ENCODE results near the gene C9orf43. TPM values are rescaled to one million over a fixed set of nuclear protein-coding genes. Genes with fewer than 3 reads are reported as not detected.
"Not testable (repeated sequence)": the region's sequence is repeated elsewhere in the genome, so short reads cannot be mapped to it uniquely, and the experiment has no call there.

The C9orf43 gene
- total RNA-seq, 1 experiment from 2014 or later = 1.3 TPM

- in situ Hi-C loops (cut with HindIII; ENCODE audit: low sequenced_read_pairs); DNase-seq (ENCODE audit: low spot score): not testable (repeated sequence)
These were observed 4.2 kb upstream of the C9orf43 start for GRCh38 chr9:113406353-113406752.

- peak; percentile 74 for DNase-seq (ENCODE audit: low spot score)
- in situ Hi-C loops (cut with HindIII; ENCODE audit: low sequenced_read_pairs) = not testable (repeated sequence)
These were observed 3.6 kb upstream of the C9orf43 start for GRCh38 chr9:113406873-113407511.

DNA sequence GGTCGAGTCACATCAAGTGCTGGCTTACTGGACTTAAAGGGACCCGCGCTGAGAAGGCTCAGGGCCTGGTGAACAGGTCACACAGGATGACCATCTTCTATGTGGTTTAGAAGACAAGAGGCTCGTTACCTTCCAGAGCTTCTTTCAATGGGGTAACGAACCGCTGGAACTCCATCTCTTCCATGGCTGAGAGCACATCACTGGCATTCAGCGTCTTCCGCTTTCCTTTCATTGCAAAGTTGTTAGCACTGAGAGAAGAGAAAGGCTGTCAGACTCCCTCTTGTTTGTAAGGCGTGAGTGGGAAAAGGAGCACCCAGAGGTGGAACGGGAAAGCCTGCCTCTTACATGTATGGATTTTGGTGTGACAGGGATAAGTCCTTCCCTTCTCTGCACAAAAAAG lies 1.1 kb upstream of the C9orf43 start:
- in situ Hi-C loops (cut with HindIII; ENCODE audit: low sequenced_read_pairs) = no loop called here
- DNase-seq (ENCODE audit: low spot score) = no peak

DNA sequence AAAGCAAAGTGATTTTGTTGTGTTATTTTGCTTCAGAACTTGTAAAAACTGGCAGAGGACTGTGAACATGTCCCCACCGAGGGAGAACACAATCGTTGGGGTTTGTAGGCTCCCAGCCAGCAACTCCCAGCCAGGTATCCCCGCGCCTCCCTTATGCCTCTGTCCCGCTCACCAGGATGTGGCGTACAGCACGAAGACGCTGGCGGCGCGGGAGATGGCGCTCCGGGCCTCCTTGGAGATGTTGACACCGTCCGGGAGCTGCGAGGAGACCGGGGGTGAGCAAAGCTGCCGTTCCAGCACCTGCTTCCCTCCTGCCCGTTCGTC lies 702 bp upstream of the C9orf43 start:
- in situ Hi-C loops (cut with HindIII; ENCODE audit: low sequenced_read_pairs) = no loop called here
- DNase-seq (ENCODE audit: low spot score) = no peak

- in situ Hi-C loops (cut with HindIII; ENCODE audit: low sequenced_read_pairs) = no loop called here
- no peak for DNase-seq (ENCODE audit: low spot score)
These were observed 5.7 kb downstream of the C9orf43 start for GRCh38 chr9:113416149-113416721.

- no peak for DNase-seq (ENCODE audit: low spot score)
- in situ Hi-C loops (cut with HindIII; ENCODE audit: low sequenced_read_pairs) = no loop called here
These were observed 6.8 kb downstream of the C9orf43 start for GRCh38 chr9:113417370-113417769.

- in situ Hi-C loops (cut with HindIII; ENCODE audit: low sequenced_read_pairs) = no loop called here
- DNase-seq (ENCODE audit: low spot score) = no peak
These were observed 11.2 kb downstream of the C9orf43 start for GRCh38 chr9:113421726-113422125.

DNA sequence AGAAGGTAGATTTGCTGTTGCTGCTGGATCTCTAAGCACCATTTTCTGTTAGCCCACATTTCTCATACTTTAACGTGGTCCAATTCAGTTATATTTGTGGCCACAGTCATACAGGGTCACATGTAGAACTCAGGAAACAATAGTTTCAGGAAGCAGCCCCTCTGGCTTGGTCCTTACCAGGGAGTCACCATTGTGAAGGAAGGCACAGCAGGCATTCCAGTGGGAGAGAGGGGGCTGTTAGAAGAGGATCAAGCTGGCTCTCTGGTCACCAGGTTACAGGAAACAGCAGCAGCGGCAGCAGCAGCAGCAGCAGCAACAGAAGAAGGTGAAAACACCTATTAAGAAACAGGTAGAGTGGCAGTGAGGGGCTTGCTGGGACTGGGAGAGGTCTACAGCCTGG lies 14.5 kb downstream of the C9orf43 start:
- in situ Hi-C loops (cut with HindIII; ENCODE audit: low sequenced_read_pairs) = loop anchor here (5.0 kb wide), 1 partner anchor 73 kb away; no protein-coding TSS in a partner anchor
- no peak for DNase-seq (ENCODE audit: low spot score)

- in situ Hi-C loops (cut with HindIII; ENCODE audit: low sequenced_read_pairs) = loop anchor here (5.0 kb wide), 1 partner anchor 74 kb away; no protein-coding TSS in a partner anchor
- DNase-seq (ENCODE audit: low spot score) = no peak
These were observed 16.2 kb downstream of the C9orf43 start for GRCh38 chr9:113426701-113427100.

DNA sequence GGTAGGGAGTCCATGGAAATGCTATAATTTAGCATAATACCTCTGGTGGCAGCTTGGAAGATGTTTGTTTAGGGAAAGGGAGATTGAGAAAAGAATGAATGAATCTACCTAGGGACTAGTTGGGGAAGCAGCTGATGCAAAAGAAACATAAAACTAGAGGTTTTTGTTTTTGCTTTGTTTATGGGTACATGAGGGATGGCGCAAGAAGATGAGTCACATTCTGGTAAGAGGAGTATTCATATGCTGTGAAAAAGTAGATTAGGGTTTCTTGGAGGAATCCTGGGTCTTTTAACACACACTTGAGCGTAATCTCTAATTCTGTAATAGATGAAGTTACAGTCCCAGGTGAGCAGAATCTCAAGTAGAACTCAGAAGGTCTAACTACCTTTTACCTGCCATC lies 17.1 kb downstream of the C9orf43 start:
- no peak for DNase-seq (ENCODE audit: low spot score)
- in situ Hi-C loops (cut with HindIII; ENCODE audit: low sequenced_read_pairs) = loop anchor here (5.0 kb wide), 1 partner anchor 75 kb away; no protein-coding TSS in a partner anchor

DNA sequence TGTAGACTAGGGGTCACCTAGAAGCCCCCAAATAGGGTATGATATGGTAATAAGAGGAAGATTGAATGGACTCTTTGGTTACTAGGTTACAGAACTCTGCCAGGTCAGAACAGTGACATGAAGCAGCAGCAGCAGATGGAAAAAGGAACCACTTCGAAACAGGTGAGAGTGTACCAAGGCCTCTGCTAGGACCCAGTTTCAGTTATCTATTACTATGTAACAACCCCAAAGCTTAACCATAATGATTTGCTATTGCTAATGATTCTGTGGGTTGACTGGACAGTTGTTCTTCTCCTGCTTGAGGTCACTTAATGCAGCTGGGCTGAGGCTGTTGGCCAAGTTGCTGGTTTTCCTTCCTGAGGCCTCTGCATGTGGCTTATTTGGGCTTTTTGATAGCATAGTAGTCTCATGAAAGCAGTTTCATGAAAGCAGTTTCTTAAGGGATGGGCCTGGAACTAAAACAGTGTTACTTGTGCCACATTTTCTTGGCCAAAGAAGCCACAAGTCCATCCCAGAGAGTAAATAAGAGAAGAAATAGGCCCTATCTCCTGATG lies 17.6 kb downstream of the C9orf43 start:
- DNase-seq (ENCODE audit: low spot score) = no peak
- in situ Hi-C loops (cut with HindIII; ENCODE audit: low sequenced_read_pairs) = loop anchor here (5.0 kb wide), 1 partner anchor 76 kb away; no protein-coding TSS in a partner anchor

- DNase-seq (ENCODE audit: low spot score) = no peak
- in situ Hi-C loops (cut with HindIII; ENCODE audit: low sequenced_read_pairs) = no loop called here
These were observed 20.6 kb downstream of the C9orf43 start for GRCh38 chr9:113431191-113431590.

DNA sequence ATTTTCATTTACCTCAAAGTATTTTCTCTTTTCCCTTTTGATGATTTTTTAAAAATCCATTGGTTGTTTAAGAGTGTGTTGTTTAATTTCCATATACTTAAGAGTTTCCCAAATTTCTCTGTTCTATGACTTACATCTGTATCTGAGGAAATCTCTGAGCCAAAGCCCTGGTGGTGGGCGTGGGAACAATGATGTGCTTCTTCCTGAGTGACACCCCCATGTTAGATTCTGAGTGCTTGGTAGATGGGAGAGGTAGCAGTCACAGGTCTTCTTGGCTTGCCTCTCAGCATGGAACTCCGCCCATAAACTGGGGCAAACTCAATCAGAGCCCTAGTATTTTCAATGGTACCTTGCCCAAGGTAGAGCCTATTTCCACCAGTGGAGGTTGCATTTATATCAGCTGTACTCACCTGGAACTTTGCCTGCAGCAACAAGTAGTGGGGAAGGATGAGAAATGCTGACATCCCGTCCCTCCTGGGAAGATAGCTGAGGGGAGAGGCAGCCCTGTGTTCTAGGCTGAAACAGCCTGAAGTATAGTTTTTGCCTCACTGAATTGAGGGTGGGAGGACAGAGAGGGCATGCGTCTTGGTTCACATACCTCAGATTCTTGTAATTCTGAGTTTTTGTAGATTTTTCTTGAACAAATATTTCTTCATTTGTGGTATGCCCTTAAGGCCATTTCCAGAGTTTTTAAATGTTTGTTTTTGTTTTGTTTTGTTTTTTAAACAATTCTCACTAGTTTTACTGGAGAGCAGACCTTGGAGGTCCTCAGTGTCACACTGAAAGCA lies 26.4 kb downstream of the C9orf43 start:
- DNase-seq (ENCODE audit: low spot score) = no peak
- in situ Hi-C loops (cut with HindIII; ENCODE audit: low sequenced_read_pairs) = no loop called here

- DNase-seq (ENCODE audit: low spot score); in situ Hi-C loops (cut with HindIII; ENCODE audit: low sequenced_read_pairs): not testable (repeated sequence)
These were observed 27.2 kb downstream of the C9orf43 start for GRCh38 chr9:113437716-113438115.

DNA sequence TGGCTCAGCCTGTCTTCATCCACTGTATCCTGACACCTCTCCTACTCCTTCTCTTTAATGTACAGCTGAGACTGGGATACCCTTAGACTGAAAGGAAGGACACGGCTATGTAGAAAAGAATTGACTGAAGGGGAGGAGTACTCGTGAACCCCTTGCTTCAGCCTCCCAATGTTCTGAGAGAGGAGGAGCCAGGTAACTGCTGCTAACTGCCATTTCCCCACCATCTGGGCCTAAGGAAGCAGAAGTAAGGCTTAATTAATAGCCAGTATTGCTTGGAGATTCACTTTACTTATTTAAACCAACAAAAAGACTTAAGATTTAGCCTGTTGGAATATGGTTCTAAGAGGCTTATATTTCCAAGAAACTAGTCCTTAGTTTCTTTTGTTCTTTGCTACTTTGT lies 34.2 kb downstream of the C9orf43 start:
- in situ Hi-C loops (cut with HindIII; ENCODE audit: low sequenced_read_pairs) = no loop called here
- no peak for DNase-seq (ENCODE audit: low spot score)

DNA sequence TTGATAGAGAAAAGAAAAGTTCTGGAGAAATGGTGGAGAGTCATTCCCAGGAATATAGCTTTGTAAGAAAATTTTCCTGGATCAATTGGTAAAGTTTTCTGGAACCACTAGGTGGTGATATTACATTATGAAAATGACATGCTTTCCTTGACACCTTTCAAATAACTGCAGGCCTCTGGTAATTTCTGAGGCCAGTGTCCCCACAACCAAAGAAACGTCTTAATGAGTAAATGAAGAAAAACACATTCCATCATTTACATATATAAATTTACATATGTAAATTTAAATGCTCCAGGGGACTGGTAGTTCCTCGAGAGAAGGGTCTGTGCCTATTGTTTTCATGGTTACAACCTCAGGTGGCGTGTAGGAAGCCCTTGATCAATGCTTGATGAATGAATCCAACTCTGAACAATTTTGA lies 35.8 kb downstream of the C9orf43 start:
- DNase-seq (ENCODE audit: low spot score) = peak; percentile 76
- in situ Hi-C loops (cut with HindIII; ENCODE audit: low sequenced_read_pairs) = no loop called here

DNA sequence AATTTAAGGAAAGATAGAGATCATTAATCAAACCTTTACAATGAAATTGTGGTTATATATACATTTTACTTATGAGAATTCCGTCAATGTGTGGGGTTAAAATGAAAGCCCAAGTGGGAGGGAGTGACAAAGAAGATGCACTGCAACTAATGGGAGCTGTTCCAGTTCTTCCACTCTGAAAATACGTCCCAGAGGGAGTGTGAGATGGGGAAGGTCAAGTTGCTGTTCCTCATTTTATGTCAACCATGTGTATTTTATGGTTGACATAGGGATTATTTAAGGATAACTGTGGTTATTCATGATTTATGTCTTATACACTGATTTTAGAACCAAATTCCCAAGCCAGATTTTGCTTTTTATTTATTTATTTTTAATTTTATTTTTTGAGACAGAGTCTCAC lies 38.8 kb downstream of the C9orf43 start:
- in situ Hi-C loops (cut with HindIII; ENCODE audit: low sequenced_read_pairs) = no loop called here
- no peak for DNase-seq (ENCODE audit: low spot score)

DNA sequence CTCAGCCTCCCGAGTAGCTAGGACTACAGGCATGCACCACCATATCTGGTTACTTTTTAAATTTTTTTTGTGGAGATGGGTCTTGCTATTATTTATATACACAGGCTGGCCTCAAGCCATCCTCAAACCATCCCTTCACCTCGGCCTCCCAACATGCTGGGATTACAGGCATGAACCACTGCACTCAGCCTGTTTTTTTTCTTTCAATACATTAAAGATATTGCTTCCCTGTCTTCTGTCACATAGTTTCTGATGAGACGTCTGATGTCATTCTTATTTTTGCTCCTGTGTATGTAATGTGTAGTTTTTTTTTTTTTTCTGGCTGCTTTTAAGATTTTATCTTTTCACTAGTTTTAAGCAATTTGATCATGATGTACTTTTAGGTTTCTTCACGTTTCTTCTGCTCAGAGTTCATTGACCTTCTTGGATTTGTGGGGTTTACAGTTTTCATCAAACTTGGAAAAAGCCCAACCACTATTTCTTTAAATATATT lies 41.6 kb downstream of the C9orf43 start:
- in situ Hi-C loops (cut with HindIII; ENCODE audit: low sequenced_read_pairs) = no loop called here
- no peak for DNase-seq (ENCODE audit: low spot score)

DNA sequence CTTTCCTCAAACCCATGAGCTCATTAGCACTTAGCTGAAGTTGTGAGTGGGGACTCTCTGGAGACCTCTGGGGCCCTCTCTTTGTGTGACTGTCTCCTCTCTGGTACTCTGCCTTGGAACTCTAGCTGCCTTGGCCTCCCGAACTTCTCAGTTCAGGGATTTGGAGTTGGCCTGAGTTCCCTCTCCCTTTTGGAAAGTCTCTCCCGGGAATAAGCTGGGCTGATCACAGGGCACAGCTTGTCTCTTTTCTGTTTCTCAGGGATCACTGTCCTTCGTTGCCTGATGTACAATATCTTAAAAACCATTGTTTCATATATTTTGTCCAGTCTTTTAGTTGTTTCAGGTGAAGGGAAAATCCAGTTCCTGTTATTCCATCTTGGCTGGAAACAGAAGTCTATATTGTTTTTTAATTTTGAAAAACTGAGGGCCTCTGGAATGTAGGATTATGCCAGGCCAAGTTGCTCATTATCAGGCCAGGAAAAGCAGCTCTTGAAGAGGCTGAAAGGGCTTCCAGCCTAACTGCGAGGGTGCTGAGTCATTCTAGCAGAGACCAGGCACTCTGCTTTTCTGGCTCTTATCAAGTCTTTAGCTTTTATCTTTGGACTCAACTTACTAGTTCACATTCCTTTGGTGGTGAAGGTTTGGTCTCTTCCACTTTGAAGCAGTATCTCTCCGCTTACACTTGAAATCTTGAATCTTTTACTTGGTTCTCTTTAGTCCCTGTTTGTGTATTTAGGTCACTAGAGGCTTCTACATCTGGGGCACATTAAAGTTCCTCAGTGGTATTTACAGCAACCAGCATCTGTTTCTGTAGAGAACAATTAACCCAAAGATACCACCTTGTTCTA lies 44.6 kb downstream of the C9orf43 start:
- in situ Hi-C loops (cut with HindIII; ENCODE audit: low sequenced_read_pairs) = no loop called here
- DNase-seq (ENCODE audit: low spot score) = no peak
